HCT116 (cell line): ENCODE measurements around the gene CTAGE1. TPM values are rescaled to one million over a fixed set of nuclear protein-coding genes. Genes with fewer than 3 reads are reported as not detected.
"Not testable (repeated sequence)": the region's sequence is repeated elsewhere in the genome, so short reads cannot be mapped to it uniquely, and the experiment has no call there.

Experiments used
- ATAC-seq: fragments of 200-7000 bp; cut with Tn5 transposase; 2 replicates; pipeline ENCODE4 v1.9.1; 2020; ENCODE audit warnings: mild to moderate bottlenecking, moderate library complexity
- BruUV-seq: library from RNA; stranded (reverse); fragments of 400-500 nt; replicated peaks from 2 replicates; lab custom pipeline; 2021; lab: Mats Ljungman, UMichigan
- CTCF ChIA-PET: fragments of 300-600 bp; sonication (Branson Sonifier 250); formaldehyde crosslinking; loops from one replicate; lab custom pipeline; 2021; ENCODE audit warnings: antibody characterized with exemption; lab: Charles Lee
- POLR2A ChIA-PET: fragments of 300-600, 350-600 bp; sonication (Branson Sonifier 250); formaldehyde crosslinking; loops from one replicate; lab custom pipeline; 2021; ENCODE audit warnings: antibody characterized with exemption; lab: Charles Lee
- RAD21 ChIA-PET, 2 experiments: fragments of 300-600 bp; sonication (Branson Sonifier 250); formaldehyde crosslinking; loops; one replicate each; lab custom pipeline; 2023; ENCODE audit warnings: low total read pairs in 2 of 2; ENCODE audit not compliant: uncharacterized antibody in 2 of 2, unreplicated experiment in 2 of 2, low non-redundant PET in 1 of 2; lab: Charles Lee
- DNase-seq: peaks from one replicate; pipeline ENCODE4 v3.0.0-alpha.2; 2010; ENCODE audit warnings: low read depth, low spot score
- H2AFZ ChIP-seq: fragments of 200-600 bp; shearing (Covaris generic), sonication (generic); 2 replicates; pipeline ENCODE4 v1.6.1; 2017; ENCODE audit warnings: low read depth, mixed run types, mixed read lengths, antibody characterized with exemption, low read length; ENCODE audit not compliant: poor library complexity, severe bottlenecking
- H3K27ac ChIP-seq: 2 replicates; pipeline ENCODE4 v1.5.1; 2012; ENCODE audit warnings: low read depth, low read length
- H3K27me3 ChIP-seq: fragments of 200-600 bp; sonication (generic); 2 replicates; pipeline ENCODE4 v1.6.1; 2016; ENCODE audit warnings: mixed run types, low read length, mixed read lengths; ENCODE audit not compliant: insufficient read depth
- H3K36me3 ChIP-seq, 2 experiments: fragments of 200-500 bp in 1 of 2; fragments of 200-600 bp in 1 of 2; sonication (Bioruptor generic) in 1 of 2; sonication (generic) in 1 of 2; 2 replicates each; pipeline versions ENCODE4 v1.5.1 to v1.6.1; 2014 to 2016; ENCODE audit warnings: low read length in 2 of 2, inconsistent platforms in 1 of 2, mixed read lengths in 1 of 2, mixed run types in 1 of 2; ENCODE audit not compliant: insufficient read depth in 2 of 2, control insufficient read depth in 1 of 2
- H3K4me1 ChIP-seq, 2 experiments: fragments of 200-600 bp in 1 of 2; sonication (generic) in 1 of 2; 2 replicates each; pipeline versions ENCODE4 v1.5.1 to v1.6.1; 2012 to 2017; ENCODE audit warnings: low read length in 2 of 2, inconsistent platforms in 1 of 2, mild to moderate bottlenecking in 1 of 2, mixed read lengths in 1 of 2, mixed run types in 1 of 2, moderate library complexity in 1 of 2; ENCODE audit not compliant: insufficient read depth in 2 of 2, control insufficient read depth in 1 of 2
- H3K4me2 ChIP-seq: fragments of 200-600 bp; sonication (generic); 2 replicates; pipeline ENCODE4 v1.6.1; 2017; ENCODE audit warnings: mixed run types, low read length, mixed read lengths
- H3K4me3 ChIP-seq, 2 experiments: fragments of 200-600 bp in 1 of 2; sonication (generic) in 1 of 2; replicated peaks in 1 of 2; 2 replicates each; pipeline ENCODE4 v1.5.1; 2011 to 2016; ENCODE audit warnings: low read length in 2 of 2, control low read depth in 1 of 2, low read depth in 1 of 2, mild to moderate bottlenecking in 1 of 2, mixed read lengths in 1 of 2, mixed run types in 1 of 2
- H3K79me2 ChIP-seq: fragments of 200-600 bp; sonication (generic); 2 replicates; pipeline ENCODE4 v1.6.1; 2017; ENCODE audit warnings: mild to moderate bottlenecking, mixed run types, low read length, moderate library complexity, mixed read lengths; ENCODE audit not compliant: insufficient read depth
- H3K9ac ChIP-seq: fragments of 200-600 bp; sonication (generic); 2 replicates; pipeline ENCODE4 v1.6.1; 2016; ENCODE audit warnings: low read length, mixed read lengths
- H3K9me2 ChIP-seq: fragments of 200-600 bp; sonication (generic), shearing (Covaris generic); 2 replicates; pipeline ENCODE4 v1.6.1; 2017; ENCODE audit warnings: mixed run types, mild to moderate bottlenecking, moderate library complexity; ENCODE audit not compliant: insufficient read depth
- H3K9me3 ChIP-seq, 2 experiments: fragments of 200-500 bp in 1 of 2; fragments of 200-600 bp in 1 of 2; sonication (Bioruptor generic) in 1 of 2; sonication (generic) in 1 of 2; 2 replicates each; pipeline ENCODE4 v1.6.1; 2014 to 2017; ENCODE audit warnings: low read length in 2 of 2, mixed read lengths in 2 of 2, inconsistent platforms in 1 of 2, low read depth in 1 of 2, mild to moderate bottlenecking in 1 of 2, mixed run types in 1 of 2, moderate library complexity in 1 of 2; ENCODE audit not compliant: control insufficient read depth in 1 of 2, insufficient read depth in 1 of 2
- H4K20me1 ChIP-seq: fragments of 200-600 bp; sonication (generic), shearing (Covaris generic); 2 replicates; pipeline ENCODE4 v1.6.1; 2017; ENCODE audit warnings: mixed run types, mild to moderate bottlenecking, moderate library complexity; ENCODE audit not compliant: insufficient read depth
- EGR1 ChIP-seq: IDR thresholded peaks from 2 replicates; pipeline ENCODE4 v1.6.1; 2012; ENCODE audit warnings: low read depth
- POLR2A ChIP-seq: IDR thresholded peaks from 2 replicates; pipeline ENCODE4 v1.7.0; 2011; ENCODE audit warnings: borderline replicate concordance; ENCODE audit not compliant: insufficient read depth, insufficient read length; ENCODE audit errors: extremely low read depth
- intact Hi-C: fragments of 100-400 bp; cut with micrococcal nuclease; formaldehyde crosslinking; loops from 2 replicates; pipeline ENCODE4 v1.10.0; 2022
- total RNA-seq: library from RNA; stranded (reverse); gene quantifications from one replicate; pipeline ENCODE4 v1.2.1, GENCODE V29; 2021; ENCODE audit not compliant: unreplicated experiment

The CTAGE1 gene
- total RNA-seq, 1 experiment from 2014 or later = not detected

GRCh38 chr18:22451796-22452195 lies 34.1 kb upstream of the CTAGE1 start (continued):
- no peak for TF ChIP-seq EGR1
- TF ChIP-seq POLR2A = no peak

- H3K4me2 ChIP-seq, H2AFZ ChIP-seq, H3K27ac ChIP-seq, intact Hi-C loops, H3K9me2 ChIP-seq, H3K27me3 ChIP-seq, H4K20me1 ChIP-seq, CTCF ChIA-PET, H3K36me3 ChIP-seq, BruUV-seq, H3K4me3 ChIP-seq, DNase-seq, RAD21 ChIA-PET, H3K9ac ChIP-seq, H3K79me2 ChIP-seq, ATAC-seq, H3K4me1 ChIP-seq, POLR2A ChIA-PET: not testable (repeated sequence)
- H3K9me3 ChIP-seq = peaks cover 0 to 10% of the 10 kb centered on the region in 2 experiments; a peak in 1 of 4 replicates
Measured at GRCh38 chr18:22450766-22451165, 33.1 kb upstream of the CTAGE1 start.

GRCh38 chr18:22450318-22450717 lies 32.6 kb upstream of the CTAGE1 start:
- ATAC-seq, H3K36me3 ChIP-seq, DNase-seq, H3K27ac ChIP-seq, H3K4me1 ChIP-seq, CTCF ChIA-PET, H3K9ac ChIP-seq, H4K20me1 ChIP-seq, POLR2A ChIA-PET, H2AFZ ChIP-seq, RAD21 ChIA-PET, H3K79me2 ChIP-seq, H3K4me3 ChIP-seq, BruUV-seq, intact Hi-C loops, H3K9me2 ChIP-seq, H3K4me2 ChIP-seq, H3K27me3 ChIP-seq: not testable (repeated sequence)
- H3K9me3 ChIP-seq = peaks cover 0 to 10% of the 10 kb centered on the region in 2 experiments; a peak in 1 of 4 replicates

GRCh38 chr18:22449753-22450152 lies 32.0 kb upstream of the CTAGE1 start:
- RAD21 ChIA-PET, BruUV-seq, CTCF ChIA-PET, ATAC-seq, H3K9ac ChIP-seq, H3K79me2 ChIP-seq, H3K4me1 ChIP-seq, H3K4me3 ChIP-seq, H4K20me1 ChIP-seq, H3K27ac ChIP-seq, H3K4me2 ChIP-seq, intact Hi-C loops, H3K9me2 ChIP-seq, DNase-seq, H3K36me3 ChIP-seq, POLR2A ChIA-PET, H3K27me3 ChIP-seq, H2AFZ ChIP-seq: not testable (repeated sequence)
- H3K9me3 ChIP-seq = peaks cover 0 to 10% of the 10 kb centered on the region in 2 experiments; a peak in 1 of 4 replicates
